NCI-H526 (cell line): Measurements from ENCODE around the gene KLC1.

Source experiments
- DNase-seq, 2 experiments: peaks; one replicate each; lab custom pipeline; 2025; lab: John Stamatoyannopoulos, UW

KLC1 gene

GRCh38 chr14:103659631-103660030, 30.6 kb downstream of the KLC1 start:
- DNase-seq: no peak

- no peak for DNase-seq
Observed at GRCh38 chr14:103662029-103662428, 33.0 kb downstream of the KLC1 start.

DNA sequence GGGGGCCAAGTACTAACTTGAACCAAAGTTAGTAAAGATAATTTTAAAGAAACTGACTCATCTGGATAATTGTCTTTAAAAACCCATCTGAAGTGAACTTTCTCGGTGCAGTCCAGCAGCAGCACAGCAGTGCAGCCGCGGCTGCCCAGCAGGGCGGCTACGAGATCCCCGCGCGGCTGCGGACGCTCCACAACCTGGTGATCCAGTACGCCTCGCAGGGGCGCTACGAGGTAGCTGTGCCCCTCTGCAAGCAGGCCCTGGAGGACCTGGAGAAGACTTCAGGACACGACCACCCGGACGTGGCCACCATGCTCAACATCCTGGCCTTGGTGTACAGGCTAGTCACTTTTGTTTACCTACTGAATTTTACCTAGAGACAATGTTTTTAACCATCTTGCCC, 33.6 kb downstream of the KLC1 start:
- DNase-seq: no peak

DNA sequence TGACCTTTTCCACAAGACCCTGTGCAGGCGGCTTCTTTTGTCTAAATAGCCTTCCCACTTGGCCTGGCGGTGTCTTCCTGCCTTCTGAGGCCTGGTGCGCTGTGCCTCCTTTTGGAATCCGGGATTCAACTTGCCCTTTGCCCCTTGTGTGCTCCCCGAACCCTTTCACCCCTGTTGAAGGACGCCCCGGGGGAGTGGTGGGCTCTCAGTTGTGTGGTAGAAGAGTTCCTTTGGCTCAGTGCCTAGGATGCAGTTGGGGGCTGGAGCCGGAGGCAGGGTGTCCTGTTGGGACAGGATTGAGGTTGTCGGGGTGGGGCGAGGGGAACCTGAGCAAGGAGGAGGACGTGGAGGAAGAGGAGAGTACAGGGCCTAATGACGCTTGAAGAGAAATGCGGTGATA, 34.5 kb downstream of the KLC1 start:
- no peak for DNase-seq

DNA sequence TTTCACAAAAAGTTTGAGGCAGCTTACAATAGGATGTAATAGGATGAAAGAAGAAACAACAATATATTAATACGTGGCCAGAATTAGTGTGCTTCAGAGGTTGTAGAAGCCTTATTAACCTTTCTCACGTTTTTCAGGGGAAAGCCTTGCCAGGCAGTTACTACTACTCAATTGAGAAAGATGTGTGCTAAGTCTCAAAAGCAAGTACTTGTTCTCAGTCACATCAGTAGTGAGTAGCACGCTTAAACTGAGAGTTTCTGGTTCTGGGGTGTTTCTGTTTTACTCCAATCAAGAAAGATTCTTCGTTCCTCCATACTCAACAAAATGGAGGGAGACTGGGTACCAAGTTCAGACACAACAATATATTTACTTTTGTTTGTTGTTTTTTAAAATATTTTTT, 38.7 kb downstream of the KLC1 start:
- no peak for DNase-seq

GRCh38 chr14:103668117-103668516, 39.1 kb downstream of the KLC1 start:
- no peak for DNase-seq

- DNase-seq: no peak
Observed at GRCh38 chr14:103669370-103669769, 40.4 kb downstream of the KLC1 start.

GRCh38 chr14:103671911-103672310, 42.9 kb downstream of the KLC1 start:
- DNase-seq: no peak

DNA sequence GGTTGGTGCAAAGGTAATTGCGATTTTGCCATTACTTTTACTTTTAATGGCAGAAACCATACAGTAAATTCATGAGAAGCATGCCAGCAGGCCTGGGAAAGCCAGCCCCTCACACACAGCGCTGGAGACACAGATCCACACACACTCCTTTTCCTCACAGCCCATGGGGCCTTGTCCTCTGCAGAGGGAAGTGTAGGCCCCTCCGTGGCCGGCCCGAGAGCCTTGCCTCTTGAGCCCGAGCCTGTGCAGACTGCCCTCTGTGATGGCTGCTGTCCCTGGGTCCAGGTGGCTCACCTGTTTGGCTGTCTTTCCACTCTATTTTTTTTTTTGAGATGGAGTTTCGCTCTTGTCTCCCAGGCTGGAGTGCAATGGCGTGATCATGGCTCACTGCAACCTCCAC, 46.9 kb downstream of the KLC1 start:
- no peak for DNase-seq

DNA sequence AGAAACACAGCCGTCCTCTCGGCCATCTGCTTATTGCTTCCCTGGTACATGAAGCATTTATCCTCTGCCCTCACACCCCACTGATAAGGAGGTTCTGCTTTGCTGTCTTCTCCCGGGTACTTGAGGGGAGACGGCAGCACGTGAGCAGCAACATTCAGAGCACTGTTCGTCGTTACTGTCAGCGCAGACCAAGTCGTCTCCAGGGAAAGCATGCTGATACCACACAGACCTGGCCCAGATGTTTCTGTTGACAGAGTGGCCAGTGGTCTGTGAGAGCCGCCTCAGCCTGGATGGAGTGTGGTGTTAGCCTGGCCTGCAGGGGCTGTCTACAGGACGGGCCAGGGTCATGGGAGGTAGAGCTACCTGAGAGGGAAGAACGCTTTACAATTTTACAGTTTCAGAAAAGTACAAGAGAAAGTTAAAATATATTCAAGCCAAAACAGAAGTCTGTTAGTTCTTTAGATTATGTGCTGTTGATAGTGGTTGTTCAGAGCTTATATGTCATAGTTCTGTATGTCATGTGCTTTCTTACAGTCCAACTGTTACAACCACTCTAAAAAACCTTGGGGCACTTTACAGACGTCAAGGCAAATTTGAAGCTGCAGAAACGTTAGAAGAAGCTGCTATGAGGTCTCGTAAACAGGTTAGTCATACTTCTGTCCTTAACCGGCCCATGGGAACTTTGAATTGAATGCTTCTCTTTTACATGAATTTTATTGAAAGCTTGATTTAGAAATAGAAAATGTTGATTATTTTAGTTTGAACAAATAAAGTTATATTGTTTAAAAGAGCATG, 48.1 kb downstream of the KLC1 start:
- no peak for DNase-seq

DNA sequence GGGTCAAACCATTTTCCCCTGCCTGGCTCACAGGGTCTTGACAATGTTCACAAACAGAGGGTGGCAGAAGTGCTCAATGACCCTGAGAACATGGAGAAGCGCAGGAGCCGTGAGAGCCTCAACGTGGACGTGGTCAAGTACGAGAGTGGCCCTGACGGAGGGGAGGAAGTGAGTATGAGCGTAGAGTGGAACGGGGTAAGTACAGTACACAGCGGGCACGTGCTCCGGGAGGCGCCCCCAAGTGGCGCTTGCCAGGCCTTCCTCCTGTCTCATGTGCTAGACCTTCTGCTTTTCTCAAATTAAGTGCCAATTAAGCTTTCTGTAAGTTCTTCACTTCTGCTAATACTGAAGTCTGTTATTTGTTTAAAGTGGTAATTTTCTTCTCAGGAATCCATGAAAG, 50.3 kb downstream of the KLC1 start:
- DNase-seq: peak in 1 of 2 experiments; percentile 40

- no peak for DNase-seq
Observed at GRCh38 chr14:103680491-103681231, 51.6 kb downstream of the KLC1 start.

GRCh38 chr14:103683139-103683538, 54.1 kb downstream of the KLC1 start:
- no peak for DNase-seq

DNA sequence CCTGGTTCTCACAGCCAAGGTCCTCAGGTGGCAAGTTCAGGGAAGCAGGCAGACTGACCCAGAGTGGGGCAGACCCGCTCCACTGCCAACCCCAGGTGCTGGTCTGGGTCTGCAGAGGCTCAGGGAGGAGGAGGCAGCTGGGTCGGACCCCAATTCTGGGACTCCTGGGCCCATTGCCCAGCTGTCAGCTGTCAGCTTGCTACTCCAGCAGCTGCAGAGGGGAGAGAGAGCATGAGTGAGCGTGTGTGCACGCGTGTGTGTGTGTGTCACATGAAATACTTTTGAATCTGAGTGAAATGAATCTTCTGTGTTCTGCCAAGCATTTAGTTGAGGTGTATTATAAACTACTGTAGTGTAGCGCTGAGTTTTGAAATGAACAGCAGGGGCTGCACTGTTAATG, 55.5 kb downstream of the KLC1 start:
- DNase-seq: no peak

- no peak for DNase-seq
Observed at GRCh38 chr14:103684871-103685270, 55.9 kb downstream of the KLC1 start.

- no peak for DNase-seq
Observed at GRCh38 chr14:103685276-103686211, 56.5 kb downstream of the KLC1 start.

DNA sequence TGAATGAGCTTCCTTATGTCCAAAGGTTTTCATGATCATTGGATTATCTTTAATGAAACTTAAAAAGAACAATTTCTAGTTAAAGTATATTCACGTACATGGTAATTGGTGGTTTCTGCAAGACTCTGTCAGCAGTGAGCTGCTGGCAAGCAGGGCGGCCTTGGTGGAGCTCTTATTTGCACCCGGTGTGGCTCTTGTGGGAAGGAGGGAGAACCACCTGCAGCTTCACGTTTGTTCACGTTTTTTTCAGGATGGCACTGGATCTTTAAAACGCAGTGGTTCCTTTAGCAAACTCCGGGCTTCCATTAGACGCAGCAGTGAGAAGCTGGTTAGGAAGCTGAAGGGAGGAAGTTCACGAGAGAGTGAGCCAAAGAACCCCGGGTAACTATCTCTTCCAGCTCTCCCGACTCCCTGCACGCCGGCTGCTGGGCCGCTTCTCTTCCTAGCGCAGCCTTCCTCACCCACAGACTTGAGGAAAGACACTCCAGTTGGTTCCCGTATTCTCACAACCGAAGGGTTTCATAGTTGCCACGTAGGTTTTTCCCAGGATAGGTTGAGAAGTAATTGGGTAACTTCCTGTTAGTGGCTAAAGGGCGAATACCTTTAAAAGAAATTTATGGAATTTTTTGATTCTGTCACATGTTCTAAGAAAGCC, 57.9 kb downstream of the KLC1 start:
- DNase-seq: no peak

DNA sequence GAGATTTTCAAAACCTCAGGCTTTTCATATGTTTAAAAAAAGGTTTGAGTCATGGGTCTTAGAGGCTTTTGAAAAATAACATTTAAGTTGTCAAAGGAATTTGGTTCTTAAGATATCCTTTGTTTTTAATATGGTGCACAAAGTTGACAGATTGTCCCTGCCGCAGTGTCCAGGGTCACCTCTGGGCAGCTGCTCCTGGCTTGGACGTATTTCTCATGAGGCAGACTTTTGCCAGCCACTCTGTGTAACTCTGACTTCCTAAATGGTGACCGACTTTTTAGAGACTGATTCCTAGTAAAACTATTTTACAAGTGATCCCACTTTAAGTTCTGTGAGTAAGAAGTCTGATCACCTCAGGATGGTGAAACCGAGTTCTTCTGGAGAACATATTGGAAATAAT, 58.7 kb downstream of the KLC1 start:
- no peak for DNase-seq

GRCh38 chr14:103688441-103688840, 59.4 kb downstream of the KLC1 start:
- DNase-seq: no peak

- DNase-seq: peak in 1 of 2 experiments; percentile 28
Observed at GRCh38 chr14:103688906-103689902, 60.2 kb downstream of the KLC1 start.

DNA sequence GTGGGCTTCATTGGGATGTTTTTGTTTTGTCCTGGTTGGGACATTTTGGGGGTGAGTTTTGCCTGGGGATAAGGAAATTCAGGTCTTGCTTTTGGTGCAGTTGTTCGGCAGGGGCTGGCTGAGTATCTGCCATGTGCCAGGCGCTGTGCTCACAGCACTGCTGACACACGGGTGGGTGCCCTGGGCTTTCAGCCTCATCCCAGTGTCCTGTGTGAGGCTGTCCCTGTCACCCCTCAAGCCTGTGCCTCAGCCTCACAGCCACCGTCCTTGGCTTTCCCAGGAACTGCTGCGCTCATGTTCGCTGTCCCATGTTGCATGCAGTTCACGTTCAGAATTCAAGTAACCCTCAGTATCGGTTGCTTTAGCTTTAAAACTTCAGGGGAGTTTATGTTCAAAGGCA, 61.3 kb downstream of the KLC1 start:
- no peak for DNase-seq
